Immature natural killer cell (primary cell): ENCODE data around the gene PFKFB3. TPM values are rescaled to one million over a fixed set of nuclear protein-coding genes. Genes with fewer than 3 reads are reported as not detected.
"Not testable (repeated sequence)": the region's sequence is repeated elsewhere in the genome, so short reads cannot be mapped to it uniquely, and the experiment has no call there.

Experiments
- DNase-seq, 3 donors: peaks; one replicate each; pipeline ENCODE4 v3.0.0; 2022; ENCODE audit warnings: mixed read lengths in 1 of 3
- H3K27ac Mint-ChIP-seq, 6 donors: one replicate each; pipeline ENCODE4 v1.8.0; 2020; ENCODE audit warnings: mixed read lengths in 6 of 6, mild to moderate bottlenecking in 5 of 6, inconsistent platforms in 4 of 6, moderate library complexity in 3 of 6
- H3K27me3 Mint-ChIP-seq, 3 donors: one replicate each; pipeline ENCODE4 v1.8.0; 2020 to 2021; ENCODE audit warnings: low read depth in 3 of 3, mild to moderate bottlenecking in 3 of 3, mixed read lengths in 3 of 3, moderate library complexity in 3 of 3, inconsistent platforms in 1 of 3
- H3K36me3 Mint-ChIP-seq, 3 donors: one replicate each; pipeline ENCODE4 v1.8.0; 2020; ENCODE audit warnings: mixed read lengths in 3 of 3, inconsistent platforms in 2 of 3, mild to moderate bottlenecking in 2 of 3
- H3K4me1 Mint-ChIP-seq, 2 donors: one replicate each; pipeline ENCODE4 v1.8.0; 2020; ENCODE audit warnings: inconsistent platforms in 2 of 2, mild to moderate bottlenecking in 2 of 2, mixed read lengths in 2 of 2, moderate library complexity in 1 of 2
- H3K4me3 Mint-ChIP-seq, 5 donors: one replicate each; pipeline ENCODE4 v1.8.0; 2020; ENCODE audit warnings: mild to moderate bottlenecking in 5 of 5, mixed read lengths in 5 of 5, inconsistent platforms in 3 of 5, moderate library complexity in 3 of 5
- H3K9me3 Mint-ChIP-seq, 6 donors: one replicate each; pipeline ENCODE4 v1.8.0; 2020; ENCODE audit warnings: mild to moderate bottlenecking in 6 of 6, mixed read lengths in 6 of 6, inconsistent platforms in 4 of 6, moderate library complexity in 3 of 6
- polyA plus RNA-seq, 3 donors: library from polyadenylated mRNA; unstranded; fragments of 300-500 nt; fragmentation: Illumina TruSeq; gene quantifications; one replicate each; pipeline ENCODE4 v1.2.3, GENCODE V29; 2021

The PFKFB3 gene
- polyA plus RNA-seq, 3 donors from 2014 or later, result 3.2 to 8.0 (median 3.9) TPM

DNA sequence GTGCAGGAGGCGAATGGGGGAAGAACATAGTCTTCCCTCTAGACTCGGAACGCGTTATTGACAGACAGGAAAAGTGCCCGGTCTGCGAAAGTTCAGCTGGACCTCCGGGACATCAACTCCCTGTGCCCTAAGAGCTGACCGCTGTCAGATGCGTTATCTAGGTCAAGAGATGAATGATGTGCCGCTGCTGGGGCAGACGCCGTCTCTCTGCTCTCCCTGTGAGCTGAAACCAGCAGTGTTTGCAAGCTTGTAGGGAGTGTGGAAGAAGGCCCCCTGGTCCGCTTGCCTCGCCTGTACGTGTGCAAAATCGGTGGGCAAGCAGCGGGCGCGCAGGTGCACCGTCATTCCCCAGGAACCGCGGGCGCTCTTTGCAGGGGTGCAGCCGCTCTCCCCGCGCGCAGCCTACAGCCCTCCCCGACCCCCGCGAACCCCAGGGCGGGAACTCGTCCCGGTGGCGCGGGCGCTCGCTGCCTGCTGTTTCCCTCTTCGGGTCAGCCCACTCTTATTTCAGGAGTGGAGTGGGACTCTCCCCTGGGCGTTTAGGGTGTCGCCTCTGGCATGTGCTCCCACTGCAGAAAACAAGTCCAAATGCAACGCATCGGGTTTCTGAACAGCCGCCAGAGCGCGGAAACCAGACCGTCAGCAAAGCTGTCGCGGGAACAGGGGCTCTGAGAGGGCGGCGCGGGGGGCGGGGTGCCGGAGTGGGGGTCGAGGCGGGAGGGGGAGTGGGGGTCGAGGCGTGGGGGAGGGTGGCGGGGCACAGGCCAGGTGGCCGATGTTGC, 1.8 kb upstream of the PFKFB3 start:
- no peaks in the 10 kb centered on the region for H3K9me3 Mint-ChIP-seq
- peaks cover 6 to 11% (median 9%) of the 10 kb centered on the region in 3 donors for H3K27me3 Mint-ChIP-seq
- no peaks in the 10 kb centered on the region for H3K36me3 Mint-ChIP-seq
- H3K27ac Mint-ChIP-seq, result peak overlapping the region in 1 of 6 donors; percentile 43
- peak overlapping the region; percentile 72 to 84 (median 78) for H3K4me3 Mint-ChIP-seq
- DNase-seq, result peak; percentile 5 to 11 (median 7)
- H3K4me1 Mint-ChIP-seq, result peaks cover 24 to 33% of the 10 kb centered on the region in 2 donors

GRCh38 chr10:6201516-6201975, 1.2 kb upstream of the PFKFB3 start:
- peak; percentile 56 to 69 (median 58) for DNase-seq
- no peaks in the 10 kb centered on the region for H3K9me3 Mint-ChIP-seq
- peak overlapping the region in 5 of 6 donors; percentile 20 to 89 (median 76) for H3K27ac Mint-ChIP-seq
- peaks cover 24 to 33% of the 10 kb centered on the region in 2 donors for H3K4me1 Mint-ChIP-seq
- no peaks in the 10 kb centered on the region for H3K36me3 Mint-ChIP-seq
- H3K27me3 Mint-ChIP-seq, result peaks cover 6 to 11% (median 9%) of the 10 kb centered on the region in 3 donors
- H3K4me3 Mint-ChIP-seq, result peak overlapping the region; percentile 88 to 96 (median 91)

GRCh38 chr10:6202098-6202683, 541 bp upstream of the PFKFB3 start:
- Mint-ChIP-seq H3K9me3 (no peaks in the 10 kb centered on the region), H3K4me1 (peaks cover 24 to 33% of the 10 kb centered on the region in 2 donors), H3K27ac (peak overlapping the region in 2 of 6 donors; percentile 20 to 89), H3K36me3 (no peaks in the 10 kb centered on the region), H3K27me3 (peaks cover 6 to 11% (median 9%) of the 10 kb centered on the region in 3 donors), H3K4me3 (peak overlapping the region; percentile 88 to 96 (median 91))
- DNase-seq, result peak in 1 of 3 donors; percentile 2

DNA sequence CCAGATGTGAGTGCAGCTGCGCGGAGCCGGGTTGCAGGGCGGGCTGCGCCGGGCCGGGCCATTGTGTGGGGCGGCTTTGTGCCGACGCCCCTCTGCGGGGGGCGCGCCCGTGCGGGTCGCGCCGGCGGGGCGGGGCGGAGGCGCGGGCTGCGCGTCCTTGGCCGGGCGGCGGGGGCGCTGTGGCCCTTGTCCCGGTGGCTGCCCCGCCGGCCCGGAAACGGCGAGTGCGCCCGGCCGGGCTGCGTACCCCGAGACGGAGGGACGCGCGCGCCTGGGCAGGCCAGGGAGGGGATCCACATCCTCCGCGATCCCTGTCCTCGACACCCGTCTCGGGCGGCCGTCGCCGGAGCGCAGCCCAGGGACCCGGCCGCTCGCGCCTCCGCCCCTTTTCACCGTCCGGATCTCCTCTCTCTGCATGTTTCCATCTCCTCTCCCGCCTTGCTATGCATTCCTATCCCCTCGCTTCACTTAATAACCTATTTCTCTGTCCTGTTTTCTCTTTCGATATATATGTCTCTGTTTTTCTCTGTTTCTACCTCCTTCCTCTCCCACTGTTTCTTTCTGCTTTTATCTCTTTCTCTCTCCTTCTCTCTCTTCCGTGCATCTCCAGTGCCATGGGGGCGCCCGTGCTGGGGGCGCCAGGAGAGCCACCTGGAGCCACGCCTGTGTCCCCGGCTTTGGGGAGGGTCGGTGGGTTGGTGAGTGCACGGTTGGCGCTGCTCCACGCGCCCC, 765 bp downstream of the PFKFB3 start:
- peak; percentile 57 to 64 (median 59) for DNase-seq
- Mint-ChIP-seq H3K4me3 (peak overlapping the region; percentile 92 to 100 (median 96)), H3K36me3 (no peaks in the 10 kb centered on the region), H3K9me3 (no peaks in the 10 kb centered on the region), H3K27ac (peak overlapping the region in 5 of 6 donors; percentile 66 to 96 (median 84)), H3K27me3 (peaks cover 6 to 10% (median 9%) of the 10 kb centered on the region in 3 donors), H3K4me1 (peaks cover 24 to 33% of the 10 kb centered on the region in 2 donors)

GRCh38 chr10:6204063-6204340, 1.3 kb downstream of the PFKFB3 start:
- no peak overlapping the region for H3K27ac Mint-ChIP-seq
- H3K9me3 Mint-ChIP-seq, result no peaks in the 10 kb centered on the region
- H3K27me3 Mint-ChIP-seq, result peaks cover 6 to 9% (median 8%) of the 10 kb centered on the region in 3 donors
- H3K4me3 Mint-ChIP-seq, result peak overlapping the region in 4 of 5 donors; percentile 64 to 96 (median 90)
- H3K36me3 Mint-ChIP-seq, result no peaks in the 10 kb centered on the region
- peak in 2 of 3 donors; percentile 7 to 19 for DNase-seq
- H3K4me1 Mint-ChIP-seq, result peaks cover 24 to 33% of the 10 kb centered on the region in 2 donors

DNA sequence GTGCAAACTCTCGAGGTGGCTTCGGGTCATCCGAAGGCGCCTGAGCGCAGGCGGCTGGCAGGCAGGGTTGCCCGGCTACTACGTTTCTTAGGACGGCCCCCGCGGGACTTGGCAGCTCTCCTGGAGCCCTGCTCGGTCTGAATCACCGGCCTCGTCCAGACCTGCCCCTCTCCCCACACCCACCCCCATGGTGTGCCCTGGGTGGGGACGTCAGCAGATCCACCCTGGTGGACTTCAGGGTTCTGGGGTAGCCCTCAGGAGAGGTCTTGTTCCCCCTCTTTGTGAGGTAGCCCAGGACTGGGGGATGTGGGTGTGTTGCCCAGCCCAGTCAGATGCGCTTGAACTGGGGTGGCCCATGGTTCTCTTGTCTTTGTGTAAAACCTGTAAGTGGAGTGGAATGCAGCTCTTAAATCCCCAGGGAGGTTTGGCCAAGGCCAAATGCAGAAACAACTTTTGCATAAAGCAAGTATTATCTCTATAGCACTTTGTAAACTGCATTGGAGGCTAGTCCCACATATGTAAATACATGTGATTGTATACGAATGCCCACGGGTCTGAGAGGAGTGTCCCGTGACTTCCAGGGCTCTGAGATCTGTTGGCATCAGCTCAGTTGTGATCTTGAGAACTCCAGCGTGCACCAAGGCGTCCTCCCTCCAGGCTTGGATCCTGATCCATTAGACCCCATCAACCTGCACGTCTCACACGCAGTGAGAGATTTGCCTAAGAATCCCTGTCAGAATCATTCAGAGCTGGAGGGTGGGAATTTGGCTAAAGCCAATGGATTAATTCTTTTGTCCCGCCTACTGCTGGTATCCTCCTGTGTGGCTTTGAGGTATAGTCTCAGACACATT, 1.8 kb downstream of the PFKFB3 start:
- Mint-ChIP-seq H3K27me3 (peaks cover 6 to 9% (median 8%) of the 10 kb centered on the region in 3 donors), H3K4me1 (peaks cover 24 to 33% of the 10 kb centered on the region in 2 donors), H3K4me3 (peak overlapping the region; percentile 64 to 84 (median 78)), H3K27ac (peak overlapping the region in 2 of 6 donors; percentile 23 to 40), H3K9me3 (no peaks in the 10 kb centered on the region), H3K36me3 (no peaks in the 10 kb centered on the region)
- no peak for DNase-seq

- not testable (repeated sequence) for DNase-seq, H3K9me3 Mint-ChIP-seq, H3K36me3 Mint-ChIP-seq, H3K27me3 Mint-ChIP-seq, H3K27ac Mint-ChIP-seq, H3K4me3 Mint-ChIP-seq
- peaks cover 18 to 26% of the 10 kb centered on the region in 2 donors for H3K4me1 Mint-ChIP-seq
Observed at GRCh38 chr10:6206486-6206885, 3.8 kb downstream of the PFKFB3 start.

GRCh38 chr10:6207658-6208057, 4.9 kb downstream of the PFKFB3 start:
- H3K27me3 Mint-ChIP-seq, result peaks cover 2 to 8% (median 6%) of the 10 kb centered on the region in 3 donors
- DNase-seq, result no peak
- peaks cover 10 to 17% of the 10 kb centered on the region in 2 donors for H3K4me1 Mint-ChIP-seq
- H3K27ac Mint-ChIP-seq, result peak overlapping the region in 3 of 6 donors; percentile 15 to 51 (median 20)
- no peaks in the 10 kb centered on the region for H3K9me3 Mint-ChIP-seq
- H3K36me3 Mint-ChIP-seq, result no peaks in the 10 kb centered on the region
- H3K4me3 Mint-ChIP-seq, result no peak overlapping the region

GRCh38 chr10:6208799-6209235, 6.1 kb downstream of the PFKFB3 start:
- H3K27me3 Mint-ChIP-seq, result peaks cover 0 to 6% (median 2%) of the 10 kb centered on the region in 3 donors
- peaks cover 7 to 12% of the 10 kb centered on the region in 2 donors for H3K4me1 Mint-ChIP-seq
- no peaks in the 10 kb centered on the region for H3K9me3 Mint-ChIP-seq
- H3K36me3 Mint-ChIP-seq, result peaks cover 0 to 5% (median 2%) of the 10 kb centered on the region in 3 donors
- no peak for DNase-seq
- H3K27ac Mint-ChIP-seq, result no peak overlapping the region
- no peak overlapping the region for H3K4me3 Mint-ChIP-seq

DNA sequence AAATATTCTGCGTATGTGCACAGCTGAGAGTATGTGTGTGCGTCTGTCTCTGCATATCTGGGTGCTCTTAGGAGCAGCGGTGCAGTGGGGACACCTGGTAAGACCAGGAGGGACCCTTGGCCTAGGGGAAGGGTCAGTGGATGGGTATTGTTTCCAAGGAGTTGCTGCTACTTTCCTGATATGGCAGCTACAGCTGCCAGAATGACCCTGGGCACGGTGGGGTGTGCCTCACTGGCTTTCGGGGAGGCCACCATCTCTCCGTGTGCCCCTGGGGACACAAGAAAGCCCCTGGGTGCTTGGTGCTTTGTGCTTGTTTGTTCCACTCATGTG, 8.6 kb downstream of the PFKFB3 start:
- no peaks in the 10 kb centered on the region for H3K9me3 Mint-ChIP-seq
- DNase-seq, result no peak
- peaks cover 0 to 9% (median 5%) of the 10 kb centered on the region in 3 donors for H3K36me3 Mint-ChIP-seq
- H3K27ac Mint-ChIP-seq, result no peak overlapping the region
- H3K27me3 Mint-ChIP-seq, result no peaks in the 10 kb centered on the region
- peaks cover 0 to 5% of the 10 kb centered on the region in 2 donors for H3K4me1 Mint-ChIP-seq
- no peak overlapping the region for H3K4me3 Mint-ChIP-seq

- Mint-ChIP-seq H3K27ac (no peak overlapping the region), H3K36me3 (peaks cover 4 to 14% (median 12%) of the 10 kb centered on the region in 3 donors), H3K27me3 (no peaks in the 10 kb centered on the region), H3K9me3 (no peaks in the 10 kb centered on the region), H3K4me3 (no peak overlapping the region), H3K4me1 (peaks cover 0 to 5% of the 10 kb centered on the region in 2 donors)
- DNase-seq, result no peak
Observed at GRCh38 chr10:6211671-6212635, 9.2 kb downstream of the PFKFB3 start.

- H3K36me3 Mint-ChIP-seq, result peaks cover 4 to 21% (median 15%) of the 10 kb centered on the region in 3 donors
- H3K27ac Mint-ChIP-seq, result no peak overlapping the region
- H3K27me3 Mint-ChIP-seq, result no peaks in the 10 kb centered on the region
- no peak overlapping the region for H3K4me3 Mint-ChIP-seq
- DNase-seq, result no peak
- H3K4me1 Mint-ChIP-seq, result peaks cover 0 to 5% of the 10 kb centered on the region in 2 donors
- H3K9me3 Mint-ChIP-seq, result no peaks in the 10 kb centered on the region
Observed at GRCh38 chr10:6212806-6213205, 10.1 kb downstream of the PFKFB3 start.
